Measurements from ENCODE around the gene JAG2.
"Not testable (repeated sequence)": the region's sequence is repeated elsewhere in the genome, so short reads cannot be mapped to it uniquely, and the experiment has no call there.

The JAG2 gene

GRCh38 chr14:105124823-105125222 is 43.8 kb downstream of the JAG2 start:
- no peak overlapping the region for H3K27ac ChIP-seq (ENCODE audit: low read depth, low read length)
- H3K36me3 ChIP-seq (ENCODE audit: insufficient read depth, low read length): no peaks in the 10 kb centered on the region
- peaks cover 11% of the 10 kb centered on the region for H3K9me3 ChIP-seq (ENCODE audit: low read length)
- no peaks in the 10 kb centered on the region for H3K4me1 ChIP-seq (ENCODE audit: insufficient read depth, low read length)
- no peak overlapping the region for H3K4me3 ChIP-seq (ENCODE audit: low read depth in 1 of 2, low read length in 2 of 2)
- H3K27me3 ChIP-seq (ENCODE audit: control insufficient read depth in 1 of 2, insufficient read depth in 2 of 2, low read length in 2 of 2): no peaks in the 10 kb centered on the region
- no peak overlapping the region for H3K9ac ChIP-seq (ENCODE audit: low read length)

GRCh38 chr14:105123981-105124765 is 44.4 kb downstream of the JAG2 start:
- H3K4me1 ChIP-seq (ENCODE audit: insufficient read depth, low read length): no peaks in the 10 kb centered on the region
- H3K4me3 ChIP-seq (ENCODE audit: low read depth in 1 of 2, low read length in 2 of 2): no peak overlapping the region
- H3K36me3 ChIP-seq (ENCODE audit: insufficient read depth, low read length): no peaks in the 10 kb centered on the region
- peaks cover 11% of the 10 kb centered on the region for H3K9me3 ChIP-seq (ENCODE audit: low read length)
- no peak overlapping the region for H3K9ac ChIP-seq (ENCODE audit: low read length)
- no peak overlapping the region for H3K27ac ChIP-seq (ENCODE audit: low read depth, low read length)
- no peaks in the 10 kb centered on the region for H3K27me3 ChIP-seq (ENCODE audit: control insufficient read depth in 1 of 2, insufficient read depth in 2 of 2, low read length in 2 of 2)

- no peaks in the 10 kb centered on the region for H3K4me1 ChIP-seq (ENCODE audit: insufficient read depth, low read length)
- H3K36me3 ChIP-seq (ENCODE audit: insufficient read depth, low read length): no peaks in the 10 kb centered on the region
- H3K9ac ChIP-seq (ENCODE audit: low read length): no peak overlapping the region
- peaks cover 13% of the 10 kb centered on the region for H3K9me3 ChIP-seq (ENCODE audit: low read length)
- no peaks in the 10 kb centered on the region for H3K27me3 ChIP-seq (ENCODE audit: control insufficient read depth in 1 of 2, insufficient read depth in 2 of 2, low read length in 2 of 2)
- H3K4me3 ChIP-seq (ENCODE audit: low read depth in 1 of 2, low read length in 2 of 2): no peak overlapping the region
- no peak overlapping the region for H3K27ac ChIP-seq (ENCODE audit: low read depth, low read length)
Observed at GRCh38 chr14:105123064-105123665, 45.4 kb downstream of the JAG2 start.

GRCh38 chr14:105120056-105120455 is 48.5 kb downstream of the JAG2 start:
- Histone ChIP-seq H3K9ac (ENCODE audit: low read length) (no peak overlapping the region), H3K27me3 (ENCODE audit: control insufficient read depth in 1 of 2, insufficient read depth in 2 of 2, low read length in 2 of 2) (no peaks in the 10 kb centered on the region), H3K36me3 (ENCODE audit: insufficient read depth, low read length) (no peaks in the 10 kb centered on the region), H3K27ac (ENCODE audit: low read depth, low read length) (no peak overlapping the region), H3K9me3 (ENCODE audit: low read length) (peaks cover 17% of the 10 kb centered on the region), H3K4me1 (ENCODE audit: insufficient read depth, low read length) (no peaks in the 10 kb centered on the region), H3K4me3 (ENCODE audit: low read depth in 1 of 2, low read length in 2 of 2) (no peak overlapping the region)

GRCh38 chr14:105119408-105120025 is 49.1 kb downstream of the JAG2 start:
- no peaks in the 10 kb centered on the region for H3K27me3 ChIP-seq (ENCODE audit: control insufficient read depth in 1 of 2, insufficient read depth in 2 of 2, low read length in 2 of 2)
- H3K4me1 ChIP-seq (ENCODE audit: insufficient read depth, low read length): no peaks in the 10 kb centered on the region
- peaks cover 14% of the 10 kb centered on the region for H3K9me3 ChIP-seq (ENCODE audit: low read length)
- H3K36me3 ChIP-seq (ENCODE audit: insufficient read depth, low read length): no peaks in the 10 kb centered on the region
- no peak overlapping the region for H3K9ac ChIP-seq (ENCODE audit: low read length)
- H3K27ac ChIP-seq (ENCODE audit: low read depth, low read length): no peak overlapping the region
- H3K4me3 ChIP-seq (ENCODE audit: low read depth in 1 of 2, low read length in 2 of 2): no peak overlapping the region

- Histone ChIP-seq H3K9ac (ENCODE audit: low read length) (no peak overlapping the region), H3K36me3 (ENCODE audit: insufficient read depth, low read length) (no peaks in the 10 kb centered on the region), H3K9me3 (ENCODE audit: low read length) (peaks cover 14% of the 10 kb centered on the region), H3K4me3 (ENCODE audit: low read depth in 1 of 2, low read length in 2 of 2) (no peak overlapping the region), H3K27ac (ENCODE audit: low read depth, low read length) (no peak overlapping the region), H3K4me1 (ENCODE audit: insufficient read depth, low read length) (no peaks in the 10 kb centered on the region), H3K27me3 (ENCODE audit: control insufficient read depth in 1 of 2, insufficient read depth in 2 of 2, low read length in 2 of 2) (no peaks in the 10 kb centered on the region)
Observed at GRCh38 chr14:105118646-105119407, 49.7 kb downstream of the JAG2 start.

GRCh38 chr14:105117710-105118385 is 50.7 kb downstream of the JAG2 start:
- Histone ChIP-seq H3K4me3 (ENCODE audit: low read depth in 1 of 2, low read length in 2 of 2) (no peak overlapping the region), H3K4me1 (ENCODE audit: insufficient read depth, low read length) (no peaks in the 10 kb centered on the region), H3K27me3 (ENCODE audit: control insufficient read depth in 1 of 2, insufficient read depth in 2 of 2, low read length in 2 of 2) (no peaks in the 10 kb centered on the region), H3K9ac (ENCODE audit: low read length) (no peak overlapping the region), H3K27ac (ENCODE audit: low read depth, low read length) (no peak overlapping the region), H3K36me3 (ENCODE audit: insufficient read depth, low read length) (no peaks in the 10 kb centered on the region), H3K9me3 (ENCODE audit: low read length) (peaks cover 14% of the 10 kb centered on the region)

- Histone ChIP-seq H3K27ac (ENCODE audit: low read depth, low read length) (no peak overlapping the region), H3K36me3 (ENCODE audit: insufficient read depth, low read length) (no peaks in the 10 kb centered on the region), H3K9ac (ENCODE audit: low read length) (no peak overlapping the region), H3K27me3 (ENCODE audit: control insufficient read depth in 1 of 2, insufficient read depth in 2 of 2, low read length in 2 of 2) (no peaks in the 10 kb centered on the region), H3K4me1 (ENCODE audit: insufficient read depth, low read length) (no peaks in the 10 kb centered on the region), H3K4me3 (ENCODE audit: low read depth in 1 of 2, low read length in 2 of 2) (no peak overlapping the region), H3K9me3 (ENCODE audit: low read length) (peaks cover 14% of the 10 kb centered on the region)
Observed at GRCh38 chr14:105117257-105117646, 51.3 kb downstream of the JAG2 start.

GRCh38 chr14:105116451-105117256 is 51.9 kb downstream of the JAG2 start:
- Histone ChIP-seq H3K9ac (ENCODE audit: low read length) (no peak overlapping the region), H3K27me3 (ENCODE audit: control insufficient read depth in 1 of 2, insufficient read depth in 2 of 2, low read length in 2 of 2) (no peaks in the 10 kb centered on the region), H3K36me3 (ENCODE audit: insufficient read depth, low read length) (no peaks in the 10 kb centered on the region), H3K9me3 (ENCODE audit: low read length) (peaks cover 14% of the 10 kb centered on the region), H3K4me1 (ENCODE audit: insufficient read depth, low read length) (no peaks in the 10 kb centered on the region), H3K4me3 (ENCODE audit: low read depth in 1 of 2, low read length in 2 of 2) (no peak overlapping the region), H3K27ac (ENCODE audit: low read depth, low read length) (no peak overlapping the region)

GRCh38 chr14:105109243-105109642 is 59.3 kb downstream of the JAG2 start:
- not testable (repeated sequence) for H3K27me3 ChIP-seq (ENCODE audit: control insufficient read depth in 1 of 2, insufficient read depth in 2 of 2, low read length in 2 of 2); H3K4me1 ChIP-seq (ENCODE audit: insufficient read depth, low read length); H3K4me3 ChIP-seq (ENCODE audit: low read depth in 1 of 2, low read length in 2 of 2); H3K27ac ChIP-seq (ENCODE audit: low read depth, low read length); H3K9me3 ChIP-seq (ENCODE audit: low read length); H3K9ac ChIP-seq (ENCODE audit: low read length); H3K36me3 ChIP-seq (ENCODE audit: insufficient read depth, low read length)

All from muscle layer of colon (tissue), 2 donors.